Smooth muscle cell of the brain vasculature (primary cell): ENCODE results near the gene SUMO2.
A peak's percentile ranks its signal among the peaks of the same experiment; 100 is the strongest.
"Not testable (repeated sequence)": the region's sequence is repeated elsewhere in the genome, so short reads cannot be mapped to it uniquely, and the experiment has no call there.

Experiments
- DNase-seq: peaks from one replicate; pipeline ENCODE4 v3.0.0-alpha.2; 2012; ENCODE audit warnings: low read depth, low spot score

The SUMO2 gene

GRCh38 chr17:75144816-75145512 lies 37.8 kb downstream of the SUMO2 start:
- no peak for DNase-seq

- DNase-seq, result no peak
These were observed 40.4 kb downstream of the SUMO2 start for GRCh38 chr17:75142236-75142971.

GRCh38 chr17:75138519-75138918 lies 44.2 kb downstream of the SUMO2 start:
- no peak for DNase-seq

- not testable (repeated sequence) for DNase-seq
These were observed 45.0 kb downstream of the SUMO2 start for GRCh38 chr17:75137762-75138161.

- no peak for DNase-seq
These were observed 46.8 kb downstream of the SUMO2 start for GRCh38 chr17:75135946-75136345.

- DNase-seq, result no peak
These were observed 47.3 kb downstream of the SUMO2 start for GRCh38 chr17:75135452-75135851.

- DNase-seq, result not testable (repeated sequence)
These were observed 49.0 kb downstream of the SUMO2 start for GRCh38 chr17:75133607-75134347.

- DNase-seq, result no peak
These were observed 49.8 kb downstream of the SUMO2 start for GRCh38 chr17:75133001-75133400.

- not testable (repeated sequence) for DNase-seq
These were observed 50.5 kb downstream of the SUMO2 start for GRCh38 chr17:75132018-75133000.

- no peak for DNase-seq
These were observed 51.3 kb downstream of the SUMO2 start, which contains the start of gene NT5C for GRCh38 chr17:75131278-75132017. Gene NT5C (minus strand): TSS chr17:75131742. CDS start chr17:75131707, 35 bp downstream.

- peak; percentile 39 for DNase-seq
These were observed 52.0 kb downstream of the SUMO2 start for GRCh38 chr17:75130632-75131277.

GRCh38 chr17:75130059-75130631 lies 52.6 kb downstream of the SUMO2 start:
- DNase-seq, result no peak

- no peak for DNase-seq
These were observed 53.2 kb downstream of the SUMO2 start for GRCh38 chr17:75129576-75129975.

- no peak for DNase-seq
These were observed 53.9 kb downstream of the SUMO2 start for GRCh38 chr17:75128694-75129505.

GRCh38 chr17:75127936-75128335 lies 54.8 kb downstream of the SUMO2 start:
- DNase-seq, result not testable (repeated sequence)

- no peak for DNase-seq
These were observed 55.8 kb downstream of the SUMO2 start for GRCh38 chr17:75126954-75127353.

- DNase-seq, result no peak
These were observed 56.8 kb downstream of the SUMO2 start for GRCh38 chr17:75125984-75126383.

- DNase-seq, result no peak
These were observed 58.0 kb downstream of the SUMO2 start for GRCh38 chr17:75124819-75125162.
